Esophagus muscularis mucosa (tissue), 4 donors: ENCODE results near the gene PRRT3. TPM values are rescaled to one million over a fixed set of nuclear protein-coding genes. Genes with fewer than 3 reads are reported as not detected.

Source experiments
- DNase-seq: peaks from one replicate; pipeline ENCODE4 v3.0.0-alpha.2; 2017; ENCODE audit errors: extremely low spot score
- H3K27ac ChIP-seq, 4 donors: fragments of 200-600 bp; sonication (generic); replicated peaks in 1 of 4; 1 replicate in 3 of 4; 2 replicates in 1 of 4; pipeline ENCODE4 v1.5.1; 2016 to 2019; ENCODE audit warnings: mild to moderate bottlenecking in 1 of 4
- H3K27me3 ChIP-seq, 4 donors: fragments of 200-600 bp; sonication (generic); one replicate each; pipeline versions ENCODE4 v1.5.1 to v1.6.0; 2016 to 2019
- H3K36me3 ChIP-seq, 4 donors: fragments of 200-600 bp; sonication (generic); one replicate each; pipeline ENCODE4 v1.5.1; 2016 to 2019
- H3K4me1 ChIP-seq, 4 donors: fragments of 200-600 bp; sonication (generic); one replicate each; pipeline ENCODE4 v1.5.1; 2016 to 2019
- H3K4me3 ChIP-seq, 4 donors: fragments of 200-600 bp; sonication (generic); 1 replicate in 2 of 4; 2 replicates in 2 of 4; pipeline ENCODE4 v1.5.1; 2016 to 2019; ENCODE audit warnings: mild to moderate bottlenecking in 4 of 4, moderate library complexity in 1 of 4
- H3K9me3 ChIP-seq, 4 donors: fragments of 200-600 bp; sonication (generic); 1 replicate in 3 of 4; 2 replicates in 1 of 4; pipeline ENCODE4 v1.5.1; 2016 to 2019
- EP300 ChIP-seq: sonication (generic); formaldehyde crosslinking; IDR thresholded peaks from one replicate; pipeline ENCODE4 v1.6.1; 2017; ENCODE audit warnings: antibody characterized with exemption
- POLR2A ChIP-seq: fragments of 450-650 bp; IDR thresholded peaks from one replicate; pipeline ENCODE4 v1.6.1; 2017; ENCODE audit warnings: antibody characterized with exemption, moderate library complexity, mild to moderate bottlenecking, low read depth
- POLR2AphosphoS5 ChIP-seq, 2 donors: sonication (generic); formaldehyde crosslinking; IDR thresholded peaks; one replicate each; pipeline ENCODE4 v1.6.1; 2017; ENCODE audit warnings: antibody characterized with exemption in 2 of 2
- WGBS: methylation state at CpG from one replicate; pipeline ENCODE4 v1.1.5; 2018; 5-methylcytosine and 5-hydroxymethylcytosine counted together
- intact Hi-C: fragments of 100-400 bp; cut with DNase I; formaldehyde crosslinking; loops from one replicate; pipeline ENCODE4 v1.15.1; 2023
- total RNA-seq, 4 donors: library from RNA; depleted of rRNA; stranded (reverse); fragments of >200 nt; gene quantifications; one replicate each; pipeline versions ENCODE4 v1.1.0 to v1.2.1, GENCODE V29; 2016
- TF ChIP-seq, protein P1 (sequence below), 3 experiments: fragments of 200-600 bp in 2 of 3; fragments of 450-650 bp in 1 of 3; sonication (generic) in 2 of 3; IDR thresholded peaks; one replicate each; pipeline ENCODE4 v1.5.1; 2017 to 2019; ENCODE audit warnings: antibody characterized with exemption in 3 of 3, mild to moderate bottlenecking in 2 of 3, moderate library complexity in 1 of 3

PRRT3 gene
- total RNA-seq, 4 donors from 2014 or later, result 0.83 to 2.5 (median 2.0) TPM

- DNase-seq, result no peak
- no peak overlapping the region for H3K4me3 ChIP-seq
- H3K4me1 ChIP-seq, result peaks cover 25 to 59% (median 45%) of the 10 kb centered on the region in 4 donors
- peaks cover 0 to 20% (median 9%) of the 10 kb centered on the region in 4 donors for H3K36me3 ChIP-seq
- no peak for TF ChIP-seq POLR2A
- no peak for TF ChIP-seq POLR2AphosphoS5 (IDR thresholded peaks at IDR 0.05)
- TF ChIP-seq, protein P1, sequence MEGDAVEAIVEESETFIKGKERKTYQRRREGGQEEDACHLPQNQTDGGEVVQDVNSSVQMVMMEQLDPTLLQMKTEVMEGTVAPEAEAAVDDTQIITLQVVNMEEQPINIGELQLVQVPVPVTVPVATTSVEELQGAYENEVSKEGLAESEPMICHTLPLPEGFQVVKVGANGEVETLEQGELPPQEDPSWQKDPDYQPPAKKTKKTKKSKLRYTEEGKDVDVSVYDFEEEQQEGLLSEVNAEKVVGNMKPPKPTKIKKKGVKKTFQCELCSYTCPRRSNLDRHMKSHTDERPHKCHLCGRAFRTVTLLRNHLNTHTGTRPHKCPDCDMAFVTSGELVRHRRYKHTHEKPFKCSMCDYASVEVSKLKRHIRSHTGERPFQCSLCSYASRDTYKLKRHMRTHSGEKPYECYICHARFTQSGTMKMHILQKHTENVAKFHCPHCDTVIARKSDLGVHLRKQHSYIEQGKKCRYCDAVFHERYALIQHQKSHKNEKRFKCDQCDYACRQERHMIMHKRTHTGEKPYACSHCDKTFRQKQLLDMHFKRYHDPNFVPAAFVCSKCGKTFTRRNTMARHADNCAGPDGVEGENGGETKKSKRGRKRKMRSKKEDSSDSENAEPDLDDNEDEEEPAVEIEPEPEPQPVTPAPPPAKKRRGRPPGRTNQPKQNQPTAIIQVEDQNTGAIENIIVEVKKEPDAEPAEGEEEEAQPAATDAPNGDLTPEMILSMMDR (IDR thresholded peaks at IDR 0.05), result no peak
- TF ChIP-seq EP300, result no peak
- no peak overlapping the region for H3K27ac ChIP-seq
- no peaks in the 10 kb centered on the region for H3K9me3 ChIP-seq
- intact Hi-C loops, result loop anchor here (10.0 kb wide), 1 partner anchor 165 kb away; the partner anchor contains the start of gene BRK1
- WGBS, result 44% methylated on average over 4 of the region's 9 CpGs
- H3K27me3 ChIP-seq, result peaks cover 0 to 12% (median 0%) of the 10 kb centered on the region in 4 donors
Measured at GRCh38 chr3:9949626-9950025, 2.6 kb downstream of the PRRT3 start.

GRCh38 chr3:9949115-9949514 is 3.1 kb downstream of the PRRT3 start:
- peaks cover 0 to 12% (median 0%) of the 10 kb centered on the region in 4 donors for H3K27me3 ChIP-seq
- peaks cover 25 to 59% (median 45%) of the 10 kb centered on the region in 4 donors for H3K4me1 ChIP-seq
- TF ChIP-seq POLR2A, result no peak
- TF ChIP-seq POLR2AphosphoS5 (IDR thresholded peaks at IDR 0.05), result no peak
- no peak for TF ChIP-seq EP300
- TF ChIP-seq, protein P1 (IDR thresholded peaks at IDR 0.05), result no peak
- H3K27ac ChIP-seq, result no peak overlapping the region
- no peak for DNase-seq
- no peaks in the 10 kb centered on the region for H3K9me3 ChIP-seq
- intact Hi-C loops, result no loop called here
- WGBS, result 88% methylated on average over 6 of the region's 7 CpGs
- no peak overlapping the region for H3K4me3 ChIP-seq
- H3K36me3 ChIP-seq, result peaks cover 0 to 25% (median 14%) of the 10 kb centered on the region in 4 donors

- TF ChIP-seq POLR2AphosphoS5 (IDR thresholded peaks at IDR 0.05), result no peak
- TF ChIP-seq EP300, result no peak
- no peak for TF ChIP-seq POLR2A
- peaks cover 3 to 30% (median 18%) of the 10 kb centered on the region in 4 donors for H3K36me3 ChIP-seq
- no peak overlapping the region for H3K4me3 ChIP-seq
- H3K9me3 ChIP-seq, result no peaks in the 10 kb centered on the region
- intact Hi-C loops, result no loop called here
- peaks cover 0 to 12% (median 0%) of the 10 kb centered on the region in 4 donors for H3K27me3 ChIP-seq
- 90% methylated on average over 2 of the region's 3 CpGs for WGBS
- no peak for DNase-seq
- H3K4me1 ChIP-seq, result peaks cover 25 to 59% (median 45%) of the 10 kb centered on the region in 4 donors
- no peak overlapping the region for H3K27ac ChIP-seq
Measured at GRCh38 chr3:9948586-9948985, 3.6 kb downstream of the PRRT3 start.

DNA sequence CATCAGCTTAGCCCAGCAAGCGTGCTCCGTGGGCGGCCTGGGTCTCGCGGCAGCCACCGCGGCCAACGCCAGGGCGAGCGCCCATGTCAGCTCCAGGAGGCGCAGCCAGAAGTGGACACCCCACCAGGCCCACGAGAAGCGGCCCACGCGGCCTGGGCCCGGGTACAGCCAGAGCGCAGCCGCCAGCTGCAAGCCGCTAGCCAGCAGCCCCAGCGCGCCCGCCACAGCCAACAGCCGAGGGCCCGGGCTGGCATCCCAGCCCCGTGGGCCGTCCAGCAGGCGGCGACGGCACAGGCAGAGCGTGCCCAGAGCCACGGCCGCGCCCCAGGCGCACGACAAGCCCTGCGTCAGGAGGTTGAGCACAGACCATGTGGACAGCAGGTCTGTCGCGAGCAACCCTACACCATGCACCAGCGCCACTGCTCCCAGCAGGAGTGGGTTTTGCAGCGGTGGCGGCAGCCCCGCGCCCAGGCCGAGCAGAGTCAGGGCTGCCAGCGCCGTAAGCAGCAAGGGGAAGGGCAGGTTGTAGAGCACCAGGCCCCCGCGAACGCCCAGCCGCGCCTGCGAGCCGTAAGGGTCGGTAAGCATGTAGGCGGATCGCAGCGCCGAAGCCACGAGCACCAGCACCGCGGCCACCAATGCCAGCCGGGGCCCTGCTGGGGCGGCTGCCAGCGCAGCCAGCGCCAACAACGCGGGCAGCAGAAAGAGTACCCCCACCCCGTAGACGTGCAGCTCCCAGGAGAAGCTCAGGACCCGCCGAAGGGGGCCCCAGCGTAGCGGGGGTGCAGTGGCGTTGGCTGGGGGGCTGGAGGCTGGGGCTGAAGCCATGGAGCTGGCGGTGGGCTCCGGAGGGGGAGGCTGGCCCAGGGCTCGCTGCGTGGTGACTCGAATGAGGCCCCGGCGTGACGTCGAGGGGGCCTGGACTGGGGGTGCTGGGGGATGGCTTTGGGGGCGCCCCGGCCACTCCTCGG is 4.9 kb downstream of the PRRT3 start:
- Histone ChIP-seq H3K9me3 (no peaks in the 10 kb centered on the region), H3K4me1 (peaks cover 23 to 57% (median 43%) of the 10 kb centered on the region in 4 donors), H3K27ac (peak overlapping the region; percentile 87 to 93 (median 90)), H3K4me3 (peak overlapping the region; percentile 65 to 79 (median 71)), H3K36me3 (peaks cover 10 to 43% (median 31%) of the 10 kb centered on the region in 4 donors), H3K27me3 (peaks cover 0 to 9% (median 0%) of the 10 kb centered on the region in 4 donors)
- intact Hi-C loops, result no loop called here
- TF ChIP-seq POLR2AphosphoS5 (IDR thresholded peaks at IDR 0.05), result peak; percentile 60 to 76
- no peak for TF ChIP-seq EP300
- no peak for TF ChIP-seq POLR2A
- TF ChIP-seq, protein P1 (IDR thresholded peaks at IDR 0.05), result peak; percentile 61 to 75 (median 70)
- DNase-seq, result no peak
- WGBS, result 52% methylated on average over 32 of the region's 86 CpGs
